Measurements from ENCODE around the gene EIPR1.

EIPR1 gene

GRCh38 chr2:3264010-3264744 lies 113.4 kb downstream of the EIPR1 start:
- Histone ChIP-seq H3K4me3 (no peak overlapping the region), H3K27ac (no peak overlapping the region)
- no peak for DNase-seq (ENCODE audit: low spot score)
- no peak for TF ChIP-seq CTCF (IDR thresholded peaks at IDR 0.05)

- DNase-seq (ENCODE audit: low spot score): no peak
- Histone ChIP-seq H3K27ac (no peak overlapping the region), H3K4me3 (no peak overlapping the region)
- TF ChIP-seq CTCF (IDR thresholded peaks at IDR 0.05): no peak
These were observed 114.1 kb downstream of the EIPR1 start for GRCh38 chr2:3263487-3263886.

GRCh38 chr2:3262437-3263388 lies 114.9 kb downstream of the EIPR1 start:
- H3K4me3 ChIP-seq: no peak overlapping the region
- TF ChIP-seq CTCF (IDR thresholded peaks at IDR 0.05): no peak
- DNase-seq (ENCODE audit: low spot score): no peak
- no peak overlapping the region for H3K27ac ChIP-seq

- Histone ChIP-seq H3K27ac (no peak overlapping the region), H3K4me3 (no peak overlapping the region)
- no peak for TF ChIP-seq CTCF (IDR thresholded peaks at IDR 0.05)
- no peak for DNase-seq (ENCODE audit: low spot score)
These were observed 116.1 kb downstream of the EIPR1 start for GRCh38 chr2:3261511-3261910.

- TF ChIP-seq CTCF (IDR thresholded peaks at IDR 0.05): no peak
- DNase-seq (ENCODE audit: low spot score): no peak
- Histone ChIP-seq H3K4me3 (no peak overlapping the region), H3K27ac (no peak overlapping the region)
These were observed 116.7 kb downstream of the EIPR1 start for GRCh38 chr2:3260959-3261358.

- Histone ChIP-seq H3K27ac (no peak overlapping the region), H3K4me3 (no peak overlapping the region)
- no peak for TF ChIP-seq CTCF (IDR thresholded peaks at IDR 0.05)
- no peak for DNase-seq (ENCODE audit: low spot score)
These were observed 119.8 kb downstream of the EIPR1 start for GRCh38 chr2:3257826-3258225.
